KBM-7 (cell line): Measurements from ENCODE around the gene VPS45.
A peak's percentile ranks its signal among the peaks of the same experiment; 100 is the strongest.

Source experiments
- DNase-seq: peaks from one replicate; pipeline ENCODE4 v3.0.0-alpha.2; 2015
- in situ Hi-C: fragments of 300-500 bp; cut with MboI; formaldehyde crosslinking; loops from 2 replicates; pipeline ENCODE4 v1.14.3; 2020; ENCODE audit warnings: low sequenced_read_pairs, low pct_unique_long_range_greater_than_20kb, mixed read lengths

The VPS45 gene

GRCh38 chr1:150066838-150067183 lies 765 bp upstream of the VPS45 start:
- DNase-seq, result no peak
- in situ Hi-C loops, result no loop called here

DNA sequence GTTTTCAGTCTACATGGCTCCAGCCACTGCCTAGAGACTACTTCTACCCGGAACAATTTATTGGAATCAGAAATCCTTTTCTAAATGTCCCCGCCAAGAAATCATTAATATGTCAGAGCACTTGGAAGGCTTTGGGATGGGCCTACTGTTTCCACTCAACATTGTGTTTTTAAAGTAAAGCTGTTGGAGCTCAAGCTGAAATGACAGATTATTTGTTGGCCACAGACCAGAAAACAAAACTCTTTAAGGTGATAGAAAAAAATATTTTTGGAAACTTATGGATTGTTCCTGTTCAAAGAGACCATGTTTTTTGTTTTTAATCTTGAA lies 496 bp downstream of the VPS45 start:
- DNase-seq, result no peak
- in situ Hi-C loops, result no loop called here

- DNase-seq, result no peak
- in situ Hi-C loops, result loop anchor here (10.0 kb wide), 1 partner anchor 105 kb away; no protein-coding TSS in a partner anchor
These were observed 2.3 kb downstream of the VPS45 start for GRCh38 chr1:150069923-150070322.

DNA sequence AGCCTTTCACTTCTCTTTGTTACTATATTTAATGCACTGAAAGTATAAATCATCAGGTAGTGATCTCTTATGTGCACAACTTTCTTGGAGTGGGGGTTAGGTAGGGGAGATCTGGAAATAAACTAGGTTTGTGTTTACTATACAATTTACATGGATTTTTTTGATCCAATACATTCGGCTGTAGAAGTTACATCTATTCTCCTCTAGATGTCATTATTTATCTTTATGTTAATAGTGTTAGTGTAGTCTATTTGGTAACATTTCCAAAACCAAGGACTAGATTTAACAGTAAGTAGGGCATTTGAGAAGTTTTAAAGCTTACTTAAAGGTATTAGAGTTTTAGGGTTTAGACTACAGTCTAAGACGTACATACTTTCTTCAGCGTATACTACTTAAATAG lies 5.4 kb downstream of the VPS45 start:
- DNase-seq, result peak; percentile 42

DNA sequence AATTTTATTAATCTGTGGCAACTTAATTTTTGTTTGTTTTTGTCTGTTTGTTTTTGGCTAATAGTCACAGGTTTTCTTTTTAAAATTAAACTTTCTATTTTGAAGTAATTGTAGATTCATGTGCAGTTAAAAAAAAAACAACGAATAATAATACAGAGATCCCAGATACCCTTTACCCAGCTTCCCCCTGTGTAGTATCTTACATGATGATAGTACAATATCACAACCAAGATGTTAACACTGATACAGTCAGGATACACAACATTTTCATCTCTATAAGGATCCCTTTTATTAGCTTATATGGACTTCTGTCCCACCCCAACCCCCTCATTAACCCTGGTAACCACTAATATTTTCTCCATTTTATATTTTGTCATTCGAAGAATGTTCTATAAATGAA lies 5.9 kb downstream of the VPS45 start:
- in situ Hi-C loops, result loop anchor here (10.0 kb wide), 1 partner anchor 101 kb away; no protein-coding TSS in a partner anchor

More for the DNA sequence above, 5.4 kb downstream of the VPS45 start:
- in situ Hi-C loops, result loop anchor here (10.0 kb wide), 1 partner anchor 102 kb away; no protein-coding TSS in a partner anchor

GRCh38 chr1:150076066-150076465 lies 8.5 kb downstream of the VPS45 start:
- in situ Hi-C loops, result loop anchor here (10.0 kb wide), 1 partner anchor 99 kb away; no protein-coding TSS in a partner anchor
- DNase-seq, result no peak

More for the DNA sequence above, 5.9 kb downstream of the VPS45 start:
- no peak for DNase-seq

- in situ Hi-C loops, result loop anchor here (10.0 kb wide), 1 partner anchor 98 kb away; no protein-coding TSS in a partner anchor
These were observed 9.4 kb downstream of the VPS45 start for GRCh38 chr1:150076985-150077384.

GRCh38 chr1:150080784-150081183 lies 13.2 kb downstream of the VPS45 start:
- in situ Hi-C loops, result no loop called here
- DNase-seq, result no peak

More at GRCh38 chr1:150076985-150077384, 9.4 kb downstream of the VPS45 start:
- no peak for DNase-seq

DNA sequence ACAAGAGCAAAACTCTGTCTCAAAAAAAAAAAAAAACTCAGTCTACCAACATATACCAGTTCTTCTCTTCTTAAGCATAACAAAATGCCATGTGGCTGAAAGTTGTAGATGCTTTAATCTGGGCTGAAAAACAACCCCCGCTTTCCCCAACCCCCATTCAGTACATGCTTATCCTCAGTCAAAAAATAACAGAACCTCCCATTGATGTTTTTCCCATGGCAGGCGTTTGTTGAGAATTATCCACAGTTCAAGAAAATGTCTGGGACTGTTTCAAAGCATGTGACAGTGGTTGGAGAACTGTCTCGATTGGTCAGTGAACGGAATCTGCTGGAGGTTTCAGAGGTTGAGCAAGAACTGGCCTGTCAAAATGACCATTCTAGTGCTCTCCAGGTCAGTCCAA lies 14.9 kb downstream of the VPS45 start:
- in situ Hi-C loops, result no loop called here
- DNase-seq, result no peak

DNA sequence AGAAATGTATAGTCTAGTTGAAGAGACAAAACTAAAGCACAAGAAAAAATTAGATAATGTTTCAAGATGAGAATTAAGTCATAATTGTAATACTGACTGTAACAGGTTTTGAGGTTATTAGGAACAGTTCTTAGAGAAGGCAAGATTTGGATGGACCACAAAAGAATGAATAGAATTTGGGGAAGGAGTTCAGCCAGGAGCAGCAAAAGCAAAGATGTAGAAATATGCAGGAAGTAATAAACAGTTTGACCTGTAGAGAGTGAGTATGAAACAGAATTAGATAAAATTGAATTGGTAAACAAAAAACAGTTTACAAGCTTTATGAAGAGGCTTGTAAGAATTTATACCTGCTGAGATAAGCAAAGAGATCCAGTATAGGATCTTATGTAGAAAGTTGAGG lies 16.3 kb downstream of the VPS45 start:
- in situ Hi-C loops, result no loop called here
- no peak for DNase-seq

DNA sequence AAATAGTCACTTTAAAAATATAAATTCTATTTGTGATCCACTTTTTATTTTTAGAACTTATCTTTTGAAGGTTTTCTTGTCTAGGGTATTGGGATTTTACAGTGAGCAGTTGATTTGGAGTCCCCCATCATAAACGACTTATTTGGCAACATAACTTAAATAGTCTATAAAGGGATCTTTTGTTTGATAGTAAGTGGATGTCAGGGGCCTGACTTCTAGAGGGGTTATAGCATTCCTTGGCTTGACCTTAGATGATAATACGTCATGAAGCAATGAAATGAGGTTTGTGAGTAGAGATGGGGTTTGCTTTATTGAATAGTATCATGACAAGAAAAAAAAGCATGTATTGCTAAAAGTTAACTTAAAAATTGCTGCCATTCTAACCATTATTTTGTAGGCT lies 17.8 kb downstream of the VPS45 start:
- in situ Hi-C loops, result no loop called here
- DNase-seq, result no peak

- no peak for DNase-seq
- in situ Hi-C loops, result no loop called here
These were observed 19.8 kb downstream of the VPS45 start for GRCh38 chr1:150087415-150087814.

- in situ Hi-C loops, result no loop called here
- peak; percentile 40 for DNase-seq
These were observed 22.4 kb downstream of the VPS45 start for GRCh38 chr1:150089846-150090520.

- in situ Hi-C loops, result no loop called here
- DNase-seq, result no peak
These were observed 24.7 kb downstream of the VPS45 start for GRCh38 chr1:150092180-150092791.

DNA sequence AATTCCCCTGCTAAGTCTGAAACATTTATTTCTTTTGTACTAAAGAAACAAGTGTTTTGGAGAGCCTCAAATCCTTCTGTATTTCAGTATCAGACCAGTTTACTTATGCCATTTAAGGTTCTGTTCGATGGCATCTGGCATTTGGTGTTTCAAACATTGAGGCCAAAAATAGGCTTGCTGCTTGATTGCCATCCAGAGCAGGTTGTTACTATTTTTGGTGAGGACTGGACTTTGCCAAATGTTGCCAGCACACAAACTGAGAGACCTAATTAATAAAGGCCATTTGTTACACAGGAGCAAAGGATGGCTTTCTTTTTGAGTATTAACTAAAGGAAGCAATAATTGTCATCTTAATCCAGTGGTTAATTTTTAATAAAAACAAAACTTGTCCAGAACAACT lies 26.2 kb downstream of the VPS45 start:
- no peak for DNase-seq
- in situ Hi-C loops, result no loop called here

DNA sequence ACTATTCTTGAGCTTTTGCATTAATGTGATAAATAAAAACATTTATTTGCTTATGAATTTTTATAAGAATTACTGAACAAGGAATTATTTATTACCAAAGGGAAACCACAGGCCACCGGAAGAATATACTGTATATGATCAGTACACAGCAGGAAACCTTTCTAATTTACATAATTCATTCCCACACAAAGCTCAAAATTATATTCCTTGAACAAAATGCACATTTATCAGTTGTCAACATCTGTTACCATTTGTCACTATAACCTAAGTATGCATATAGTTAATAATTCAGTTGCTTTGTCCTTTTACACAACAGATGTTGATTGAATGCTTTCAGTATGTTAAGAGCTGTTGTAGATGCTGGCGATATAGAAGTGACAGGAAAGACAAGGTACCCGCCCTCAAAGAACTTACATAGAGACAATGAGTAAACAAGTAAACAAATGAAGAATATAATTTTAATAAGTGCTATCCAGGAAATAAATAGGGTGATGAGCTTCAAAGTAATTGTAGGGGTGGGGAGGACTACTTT lies 27.2 kb downstream of the VPS45 start:
- in situ Hi-C loops, result no loop called here
- no peak for DNase-seq

- in situ Hi-C loops, result no loop called here
- DNase-seq, result no peak
These were observed 35.4 kb downstream of the VPS45 start for GRCh38 chr1:150102986-150103385.

DNA sequence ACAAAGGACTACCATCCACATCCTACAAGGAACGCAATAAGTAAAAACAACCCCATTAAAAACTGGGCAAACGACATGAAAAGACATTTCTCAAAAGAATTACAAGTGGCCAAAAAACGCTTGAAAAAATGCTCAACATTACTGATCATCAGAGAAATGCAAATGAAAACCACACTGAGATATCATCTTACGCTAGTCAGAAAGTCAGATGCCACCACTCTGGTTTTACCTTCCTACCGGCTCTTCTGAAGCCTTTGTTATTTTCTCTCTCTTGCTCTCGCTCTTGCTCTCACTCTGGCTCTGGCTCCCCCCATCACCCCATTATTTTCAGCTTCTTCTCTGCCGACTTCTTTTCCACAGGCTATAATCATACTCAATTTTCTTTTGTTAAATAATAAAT lies 38.8 kb downstream of the VPS45 start:
- in situ Hi-C loops, result no loop called here
- no peak for DNase-seq

- no peak for DNase-seq
- in situ Hi-C loops, result no loop called here
These were observed 42.0 kb downstream of the VPS45 start for GRCh38 chr1:150109586-150109985.

- in situ Hi-C loops, result no loop called here
These were observed 42.5 kb downstream of the VPS45 start for GRCh38 chr1:150110116-150110515.

GRCh38 chr1:150111670-150112069 lies 44.1 kb downstream of the VPS45 start:
- in situ Hi-C loops, result no loop called here
- DNase-seq, result no peak

More at GRCh38 chr1:150110116-150110515, 42.5 kb downstream of the VPS45 start:
- no peak for DNase-seq
